Measurements from ENCODE around the gene RBBP5.

The RBBP5 gene

DNA sequence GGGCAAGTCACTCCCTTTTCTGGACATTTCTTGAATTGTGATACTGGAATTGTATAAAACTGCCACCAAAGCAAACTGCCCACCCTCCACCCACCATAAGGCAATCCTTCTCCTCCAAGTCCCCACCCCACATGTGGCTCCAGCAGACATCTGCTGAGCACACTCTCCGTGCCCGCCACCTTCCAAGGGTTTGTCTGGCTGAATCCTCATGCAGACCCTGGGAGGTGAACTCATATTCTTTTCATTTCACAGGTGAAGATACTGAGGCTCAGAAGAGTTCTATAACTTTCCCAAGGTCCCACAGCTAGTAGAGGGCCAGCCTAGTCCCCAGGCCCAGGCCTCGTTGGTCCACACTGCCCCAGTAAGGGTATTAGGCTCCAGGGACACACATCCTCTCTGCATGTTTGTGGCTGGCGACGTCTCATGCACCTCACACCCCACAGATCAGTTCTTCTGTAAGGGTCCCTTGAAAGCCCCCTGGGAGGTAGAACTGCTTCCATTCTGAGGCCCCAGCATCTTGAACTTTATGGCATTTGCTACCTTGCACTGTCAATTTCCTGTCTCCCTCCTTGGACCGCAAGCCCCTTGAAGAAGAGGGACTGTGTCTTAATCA lies 64.7 kb downstream of the RBBP5 start:
- no peak for DNase-seq (ENCODE audit: low read depth)

GRCh38 chr1:205056188-205056611 lies 65.6 kb downstream of the RBBP5 start:
- no peak for DNase-seq (ENCODE audit: low read depth)

GRCh38 chr1:205054013-205054412 lies 67.8 kb downstream of the RBBP5 start:
- DNase-seq (ENCODE audit: low read depth): no peak

GRCh38 chr1:205053296-205053695 lies 68.5 kb downstream of the RBBP5 start:
- DNase-seq (ENCODE audit: low read depth): no peak

DNA sequence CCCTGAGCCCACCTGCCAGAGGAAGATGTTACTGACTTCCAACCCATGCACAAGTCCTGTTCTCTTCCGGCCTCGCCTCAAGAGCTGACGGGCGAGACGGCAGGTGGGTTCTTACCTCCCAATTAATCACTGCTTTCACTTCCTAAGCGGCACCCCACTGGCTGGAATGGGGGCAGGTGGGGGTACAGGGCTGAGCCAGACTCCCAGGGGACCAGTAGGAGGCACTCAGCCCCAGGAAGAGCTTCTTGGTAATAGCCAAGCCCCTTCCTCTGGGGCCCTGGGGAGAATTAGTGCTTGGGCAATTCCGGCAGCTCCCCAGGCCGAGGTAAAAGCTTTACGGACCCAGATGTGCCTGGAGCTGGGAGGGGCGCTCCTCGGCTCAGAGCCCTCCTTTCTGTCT lies 69.1 kb downstream of the RBBP5 start:
- no peak for DNase-seq (ENCODE audit: low read depth)

- no peak for DNase-seq (ENCODE audit: low read depth)
These were observed 72.3 kb downstream of the RBBP5 start for GRCh38 chr1:205049479-205049878.

DNA sequence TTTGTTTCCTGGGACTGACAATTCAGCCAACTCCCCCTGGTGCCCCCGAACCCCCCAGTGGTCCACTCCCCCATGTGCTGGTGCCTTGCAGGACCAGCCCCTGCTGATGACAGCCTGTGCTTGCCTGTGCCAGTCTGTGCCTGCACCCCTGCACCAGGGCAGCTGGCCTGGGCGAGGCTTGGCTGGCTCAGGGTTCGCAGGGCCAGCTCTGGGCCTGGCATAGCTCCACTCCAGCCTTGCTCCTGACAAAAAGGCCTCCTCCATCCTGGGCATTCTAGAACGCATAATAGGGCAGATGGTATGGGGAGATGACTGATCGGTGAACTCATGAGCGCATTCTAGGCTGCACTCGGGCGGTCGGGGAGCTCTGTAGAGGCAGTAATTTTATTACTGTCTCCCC lies 73.4 kb downstream of the RBBP5 start:
- DNase-seq (ENCODE audit: low read depth): no peak

GRCh38 chr1:205047764-205048231 lies 74.0 kb downstream of the RBBP5 start:
- DNase-seq (ENCODE audit: low read depth): no peak

- no peak for DNase-seq (ENCODE audit: low read depth)
These were observed 74.9 kb downstream of the RBBP5 start for GRCh38 chr1:205046870-205047269.

DNA sequence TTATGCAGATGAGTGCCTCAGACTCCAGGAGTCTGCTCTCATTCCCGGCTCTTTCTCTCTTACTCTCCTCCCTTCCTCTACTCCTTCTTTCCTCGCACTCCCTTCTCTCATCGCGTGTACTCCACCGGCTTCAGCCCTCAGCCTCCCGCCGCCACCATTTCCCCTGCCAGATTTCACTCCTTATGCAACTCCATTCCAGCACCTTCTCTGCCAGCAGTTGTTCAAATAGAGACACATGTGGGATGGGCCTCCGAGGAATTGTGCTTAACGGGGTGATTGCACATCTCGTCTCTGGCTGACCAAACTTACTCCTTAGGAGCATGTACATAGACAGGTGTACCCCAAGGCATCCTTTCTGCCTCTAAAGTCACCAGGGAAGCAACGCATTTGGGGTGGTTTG lies 76.6 kb downstream of the RBBP5 start:
- DNase-seq (ENCODE audit: low read depth): no peak

DNA sequence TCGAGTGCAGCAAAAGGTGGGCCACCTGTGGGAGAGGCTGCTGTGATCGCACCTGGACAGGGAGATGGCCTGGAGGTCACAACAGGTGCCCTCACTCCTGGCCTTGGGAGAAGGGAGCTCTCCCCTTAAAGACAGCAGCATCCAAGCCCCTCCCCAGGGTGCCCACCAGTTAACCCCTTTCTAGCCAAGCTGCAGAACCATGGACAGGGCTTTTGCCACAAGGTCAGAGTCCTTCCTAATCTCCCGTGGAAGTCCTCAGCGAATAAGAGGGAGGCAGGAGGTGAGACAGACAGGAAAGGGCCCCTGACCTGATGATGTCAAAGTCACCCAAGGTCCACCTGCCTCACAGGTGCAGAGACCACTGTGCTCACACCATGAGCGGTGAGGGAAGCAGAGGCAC lies 77.0 kb downstream of the RBBP5 start:
- DNase-seq (ENCODE audit: low read depth): no peak

DNA sequence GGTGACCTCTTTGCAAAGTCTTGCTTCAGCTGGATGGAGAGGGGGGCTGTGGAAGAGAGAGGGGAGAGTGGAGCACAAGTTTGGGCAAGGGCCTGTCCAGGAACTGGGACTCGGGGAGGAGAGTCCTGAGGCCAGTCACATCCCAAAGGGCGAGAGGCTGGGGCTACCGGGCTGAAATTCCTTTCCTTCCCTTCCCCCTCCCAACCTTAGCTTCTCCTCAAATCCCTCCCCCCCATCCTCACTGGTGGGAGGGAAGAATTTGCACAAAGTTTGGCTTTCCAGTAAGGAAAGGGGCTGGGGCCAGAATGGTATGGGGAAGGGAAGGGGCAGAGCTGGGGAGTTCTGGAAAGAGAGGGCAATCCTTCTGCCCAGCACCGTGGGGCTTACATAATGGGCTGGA lies 77.9 kb downstream of the RBBP5 start:
- no peak for DNase-seq (ENCODE audit: low read depth)

GRCh38 chr1:205042911-205043806 lies 78.6 kb downstream of the RBBP5 start, which contains the start of gene CNTN2:
CNTN2 (plus strand) TSS chr1:205043212; CDS start chr1:205053186, 9,974 bp downstream.
- no peak for DNase-seq (ENCODE audit: low read depth)

GRCh38 chr1:205041998-205042910 lies 79.5 kb downstream of the RBBP5 start:
- no peak for DNase-seq (ENCODE audit: low read depth)

DNA sequence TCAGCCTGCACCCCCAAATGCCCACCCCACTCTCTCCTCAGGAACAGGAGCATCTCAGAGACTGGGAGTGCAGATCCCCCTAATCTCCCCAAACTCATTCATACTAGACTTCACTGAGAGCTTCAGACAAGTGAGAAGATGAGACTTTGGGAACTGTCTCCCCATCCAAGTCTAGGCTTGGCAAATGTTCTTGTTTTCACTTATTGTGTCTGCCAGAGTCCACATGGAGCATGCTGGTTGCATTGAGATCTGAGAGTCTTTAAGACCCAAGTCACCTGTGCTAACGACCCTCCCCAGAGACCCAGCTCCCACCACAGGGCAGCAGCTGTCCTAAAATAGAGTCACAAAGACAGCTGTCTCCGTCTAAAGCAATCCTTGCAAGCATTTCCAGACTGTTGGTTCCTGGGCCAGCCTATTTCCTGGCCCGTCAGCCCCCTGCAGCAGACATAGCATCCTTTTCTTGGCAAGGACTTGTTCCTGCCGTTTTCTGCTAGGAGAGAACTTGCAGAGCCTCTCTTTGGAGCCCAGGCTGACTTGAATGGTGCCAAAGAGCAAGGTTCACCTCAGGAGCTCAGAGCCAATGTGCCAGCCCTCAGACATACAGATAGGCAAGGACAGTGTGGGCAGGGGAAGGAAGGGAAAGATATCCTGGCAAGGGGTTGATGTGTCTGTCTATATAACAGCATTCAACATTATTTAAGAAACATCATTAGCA lies 80.6 kb downstream of the RBBP5 start:
- no peak for DNase-seq (ENCODE audit: low read depth)

DNA sequence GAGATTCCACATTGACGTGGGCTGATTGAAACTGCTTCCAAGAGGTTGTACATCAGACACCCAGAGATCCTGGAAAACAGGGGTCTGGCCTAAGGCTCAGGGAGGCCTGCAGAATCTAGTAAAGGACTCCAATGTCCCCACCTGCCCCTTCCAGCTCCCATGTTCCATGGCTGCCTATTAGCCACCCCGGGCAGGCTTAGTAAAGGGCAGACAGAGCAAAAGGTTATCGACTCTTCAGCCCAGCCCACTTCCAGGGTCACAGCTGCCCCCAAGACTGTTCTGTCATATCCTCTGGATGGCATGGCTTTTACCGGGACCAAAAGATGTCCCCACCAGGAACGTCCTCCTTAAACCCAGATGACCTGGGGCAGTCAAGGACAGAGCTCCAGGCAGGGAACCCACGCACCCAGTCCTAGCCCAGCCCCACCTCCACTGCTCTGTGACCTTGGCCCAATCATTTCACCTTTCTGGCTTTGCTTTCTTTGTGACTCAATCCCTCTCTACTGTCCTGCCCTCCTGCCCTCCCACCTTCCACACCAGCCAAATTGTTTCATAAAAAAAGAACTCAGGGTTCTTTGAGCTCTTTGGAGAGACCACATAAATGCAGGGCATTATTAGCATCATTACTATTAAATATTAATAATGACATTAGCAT lies 83.5 kb downstream of the RBBP5 start:
- DNase-seq (ENCODE audit: low read depth): no peak

GRCh38 chr1:205037539-205037938 lies 84.2 kb downstream of the RBBP5 start:
- no peak for DNase-seq (ENCODE audit: low read depth)
